SK-N-MC (cell line): ENCODE results near the gene ZNF791.

Experiments
- EZH2 ChIP-seq: fragments of 200-600 bp; sonication (generic); IDR thresholded peaks from one replicate; pipeline ENCODE4 v1.6.1; 2017; ENCODE audit warnings: antibody characterized with exemption
- POLR2AphosphoS5 ChIP-seq: IDR thresholded peaks from 2 replicates; pipeline ENCODE4 v1.6.1; 2012; ENCODE audit warnings: mild to moderate bottlenecking, low read depth, low read length, borderline replicate concordance

DNA sequence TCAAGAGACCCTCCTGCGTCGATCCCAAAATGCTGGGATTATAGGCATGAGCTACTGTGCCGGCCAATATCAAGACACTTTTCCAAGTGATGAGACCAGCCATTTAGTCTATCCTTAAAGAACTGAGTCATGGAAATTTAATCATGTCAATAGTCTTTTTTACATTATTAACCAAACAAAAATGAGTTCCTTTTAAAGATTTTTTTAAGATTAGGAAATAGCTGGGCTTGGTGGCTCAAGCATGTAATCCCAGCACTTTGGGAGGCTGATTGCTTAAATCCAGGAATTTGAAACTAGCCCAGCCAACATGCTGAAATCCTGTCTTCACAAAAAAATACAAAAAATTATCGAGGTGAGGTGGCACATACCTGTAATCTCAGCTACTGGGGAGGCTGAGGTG is 42.8 kb upstream of the ZNF791 start:
- TF ChIP-seq EZH2 (no peak), POLR2AphosphoS5 (no peak)
